ENCODE results near the gene ALPP. TPM values are rescaled to one million over a fixed set of nuclear protein-coding genes. Genes with fewer than 3 reads are reported as not detected.

ALPP gene
- total and polyA plus RNA-seq, 2 of the 13 experiments (the other 11 are each of a cell fraction or from before 2014, with no cell fraction given): not detected

GRCh38 chr2:232342635-232343565 is 35.7 kb upstream of the ALPP start:
- FAIRE-seq (no peak), DNase-seq (ENCODE audit: low spot score) (no peak), ATAC-seq (no peak)
- POLR2A ChIA-PET: no interaction called here
- CTCF ChIA-PET (ENCODE audit: low intra/inter-chr PET ratio, low total read pairs): no interaction called here
- BruUV-seq (replicated peaks): no TSS peak
- intact Hi-C loops (cut with micrococcal nuclease; ENCODE audit: unreplicated experiment): no loop called here
- H3K9me3 ChIP-seq (ENCODE audit: low read length): no peaks in the 10 kb centered on the region
- H2AFZ ChIP-seq (ENCODE audit: low read length): no peak overlapping the region
- H4K20me1 ChIP-seq (ENCODE audit: insufficient read depth, low read length): peaks cover 2% of the 10 kb centered on the region; the same call in 1 of the 2 replicates
- H3K4me2 ChIP-seq (ENCODE audit: low read depth, low read length): no peak overlapping the region
- H3K79me2 ChIP-seq (ENCODE audit: insufficient read depth, low read length): no peaks in the 10 kb centered on the region
- WGBS (ENCODE audit: low lambda C conversion rate): 30% methylated on average over 17 of the region's 19 CpGs
- H3K9ac ChIP-seq (ENCODE audit: insufficient read depth, low read depth, low read length): no peak overlapping the region
- TF ChIP-seq AGO2 (optimal IDR thresholded peaks at IDR 0.05; ENCODE audit: low read depth, low read length) (no peak), NONO (IDR thresholded peaks at IDR 0.05) (no peak), NONO (CRISPR knock-in tag; conservative IDR thresholded peaks at IDR 0.05) (no peak), HNF1B (CRISPR knock-in tag; IDR thresholded peaks at IDR 0.05) (0 out of 2 replicates have a peak, but pooled peaks have one; percentile 33), WIZ (CRISPR knock-in tag; IDR thresholded peaks at IDR 0.05) (no peak), ZNF367 (CRISPR knock-in tag; IDR thresholded peaks at IDR 0.05; ENCODE audit: borderline replicate concordance) (no peak), KDM2A (CRISPR knock-in tag; IDR thresholded peaks at IDR 0.05; ENCODE audit: borderline replicate concordance, low read depth) (peak; percentile 65; the same call in 1 of the 2 replicates), HNRNPH1 (optimal IDR thresholded peaks at IDR 0.05; ENCODE audit: low read depth, low read length) (no peak)
- in situ Hi-C loops (cut with HindIII; ENCODE audit: extremely low pct_ligation_motif_present, low pct_unique_long_range_greater_than_20kb): no loop called here
- H3K27me3 ChIP-seq (ENCODE audit: control insufficient read depth in 1 of 2, insufficient read depth in 2 of 2, low read length in 2 of 2): peaks cover 0 to 16% of the 10 kb centered on the region in 2 experiments; a peak in 2 of 5 replicates
- no peak overlapping the region for H3K27ac ChIP-seq (ENCODE audit: extremely low read length, insufficient read depth, low read length)
- no peaks in the 10 kb centered on the region for H3K36me3 ChIP-seq (replicated peaks in 1 of 2; ENCODE audit: control insufficient read depth in 1 of 2, insufficient read depth in 2 of 2, low read length in 2 of 2)
- no peaks in the 10 kb centered on the region for H3K4me1 ChIP-seq (ENCODE audit: insufficient read depth, low read length)
- no peak overlapping the region for H3K4me3 ChIP-seq (replicated peaks in 1 of 3; ENCODE audit: insufficient read depth in 1 of 3, low read depth in 2 of 3, low read length in 3 of 3)
